ENCODE results near the gene SUGP2.

DNA sequence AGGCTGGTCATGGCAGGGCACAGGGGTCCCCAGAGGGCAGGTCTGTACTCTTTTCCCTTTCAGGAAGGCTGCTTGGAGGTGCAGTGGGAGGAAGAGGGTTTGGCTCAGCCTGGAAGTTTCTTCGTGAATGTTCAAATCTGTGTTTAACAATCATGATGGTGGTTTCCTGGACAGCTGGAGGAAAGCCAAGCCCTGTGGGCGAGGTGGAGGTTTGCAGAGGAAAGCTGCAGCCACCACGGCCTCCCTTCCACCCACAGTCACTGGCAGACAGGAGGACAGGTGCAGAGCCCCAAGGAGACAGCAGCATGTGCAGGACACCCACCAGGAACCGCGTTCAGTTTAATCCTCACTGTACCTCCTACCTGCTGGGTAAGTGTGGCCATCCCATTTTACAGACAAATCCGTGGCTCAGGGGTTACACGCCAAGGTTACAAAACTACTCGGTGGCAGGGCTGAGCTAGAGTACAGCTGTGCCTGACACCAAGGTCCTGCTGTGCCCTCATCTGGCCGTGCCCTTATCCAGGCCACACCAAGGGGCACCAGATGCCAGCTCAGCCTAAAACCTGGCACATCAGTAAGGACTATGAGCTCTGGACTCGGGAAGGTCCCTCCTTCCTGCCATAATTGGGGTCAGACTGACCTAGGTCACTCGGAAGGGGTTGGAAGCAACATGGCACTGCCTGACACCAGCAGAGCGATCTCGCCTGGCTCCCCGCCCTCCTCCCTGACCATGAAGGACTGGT, 34.1 kb downstream of the SUGP2 start:
- TF ChIP-seq, protein P1, sequence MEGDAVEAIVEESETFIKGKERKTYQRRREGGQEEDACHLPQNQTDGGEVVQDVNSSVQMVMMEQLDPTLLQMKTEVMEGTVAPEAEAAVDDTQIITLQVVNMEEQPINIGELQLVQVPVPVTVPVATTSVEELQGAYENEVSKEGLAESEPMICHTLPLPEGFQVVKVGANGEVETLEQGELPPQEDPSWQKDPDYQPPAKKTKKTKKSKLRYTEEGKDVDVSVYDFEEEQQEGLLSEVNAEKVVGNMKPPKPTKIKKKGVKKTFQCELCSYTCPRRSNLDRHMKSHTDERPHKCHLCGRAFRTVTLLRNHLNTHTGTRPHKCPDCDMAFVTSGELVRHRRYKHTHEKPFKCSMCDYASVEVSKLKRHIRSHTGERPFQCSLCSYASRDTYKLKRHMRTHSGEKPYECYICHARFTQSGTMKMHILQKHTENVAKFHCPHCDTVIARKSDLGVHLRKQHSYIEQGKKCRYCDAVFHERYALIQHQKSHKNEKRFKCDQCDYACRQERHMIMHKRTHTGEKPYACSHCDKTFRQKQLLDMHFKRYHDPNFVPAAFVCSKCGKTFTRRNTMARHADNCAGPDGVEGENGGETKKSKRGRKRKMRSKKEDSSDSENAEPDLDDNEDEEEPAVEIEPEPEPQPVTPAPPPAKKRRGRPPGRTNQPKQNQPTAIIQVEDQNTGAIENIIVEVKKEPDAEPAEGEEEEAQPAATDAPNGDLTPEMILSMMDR (IDR thresholded peaks at IDR 0.05) = no peak
- TF ChIP-seq POLR2AphosphoS5 (IDR thresholded peaks at IDR 0.05) (no peak), POLR2A (IDR thresholded peaks at IDR 0.05) (no peak), EP300 (IDR thresholded peaks at IDR 0.05) (no peak)
